ENCODE results near the gene DNAH12. TPM values are rescaled to one million over a fixed set of nuclear protein-coding genes. Genes with fewer than 3 reads are reported as not detected.

The DNAH12 gene
- total RNA-seq, 4 donors from 2014 or later: under 0.01 to 0.03 TPM; not detected in 2

DNA sequence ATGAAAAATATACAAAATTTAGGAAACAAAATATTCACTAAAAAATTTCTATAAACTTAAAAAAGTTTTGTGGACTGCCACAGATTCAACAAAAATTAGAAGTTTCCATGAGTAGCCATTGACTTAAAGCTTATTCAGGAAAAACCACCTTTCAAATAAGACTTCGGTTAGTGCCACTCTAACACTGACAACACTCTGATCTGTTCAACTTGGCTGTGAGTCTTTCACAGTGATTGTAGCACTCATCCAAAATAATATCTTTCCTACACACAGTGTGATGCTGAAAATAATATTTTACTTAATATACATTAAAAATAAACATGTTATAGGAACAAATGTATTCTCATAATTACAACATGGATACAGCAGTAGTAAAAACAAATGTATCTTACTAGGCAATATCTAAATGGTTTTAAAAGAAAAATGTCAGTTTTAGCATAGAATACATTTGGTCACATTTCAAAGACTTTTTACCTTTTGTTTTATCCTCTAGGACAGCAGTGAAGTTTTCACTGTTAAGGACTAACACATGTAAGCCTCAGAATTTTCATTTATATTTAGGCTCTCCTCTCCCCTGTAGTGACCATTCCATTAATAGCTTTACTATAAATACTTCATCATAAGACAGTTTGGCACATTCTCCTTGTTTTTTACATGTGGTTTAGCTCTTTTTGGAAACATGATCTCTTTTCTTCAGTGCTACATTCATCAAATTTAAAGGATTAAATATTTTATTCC lies 251.8 kb downstream of the DNAH12 start, which contains the start of gene ASB14:
ASB14 (minus strand) TSS at position 527 of the 738 bp plus-strand sequence. CDS start 652 bp downstream, outside the sequence.
- no peaks in the 10 kb centered on the region for H3K4me1 ChIP-seq
- H3K27me3 ChIP-seq: peaks cover 0 to 18% (median 0%) of the 10 kb centered on the region in 4 donors
- H3K9me3 ChIP-seq: no peaks in the 10 kb centered on the region
- H3K27ac ChIP-seq: no peak within 1 kb of the TSS
- intact Hi-C loops (cut with DNase I): no loop called here
- 83 to 88% methylated on average over 1 of the region's 1 CpG for WGBS, 2 donors
- no peak within 1 kb of the TSS for H3K4me3 ChIP-seq
- no peak for DNase-seq
- TF ChIP-seq, protein P1, sequence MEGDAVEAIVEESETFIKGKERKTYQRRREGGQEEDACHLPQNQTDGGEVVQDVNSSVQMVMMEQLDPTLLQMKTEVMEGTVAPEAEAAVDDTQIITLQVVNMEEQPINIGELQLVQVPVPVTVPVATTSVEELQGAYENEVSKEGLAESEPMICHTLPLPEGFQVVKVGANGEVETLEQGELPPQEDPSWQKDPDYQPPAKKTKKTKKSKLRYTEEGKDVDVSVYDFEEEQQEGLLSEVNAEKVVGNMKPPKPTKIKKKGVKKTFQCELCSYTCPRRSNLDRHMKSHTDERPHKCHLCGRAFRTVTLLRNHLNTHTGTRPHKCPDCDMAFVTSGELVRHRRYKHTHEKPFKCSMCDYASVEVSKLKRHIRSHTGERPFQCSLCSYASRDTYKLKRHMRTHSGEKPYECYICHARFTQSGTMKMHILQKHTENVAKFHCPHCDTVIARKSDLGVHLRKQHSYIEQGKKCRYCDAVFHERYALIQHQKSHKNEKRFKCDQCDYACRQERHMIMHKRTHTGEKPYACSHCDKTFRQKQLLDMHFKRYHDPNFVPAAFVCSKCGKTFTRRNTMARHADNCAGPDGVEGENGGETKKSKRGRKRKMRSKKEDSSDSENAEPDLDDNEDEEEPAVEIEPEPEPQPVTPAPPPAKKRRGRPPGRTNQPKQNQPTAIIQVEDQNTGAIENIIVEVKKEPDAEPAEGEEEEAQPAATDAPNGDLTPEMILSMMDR (IDR thresholded peaks at IDR 0.05): no peak
- no peak for TF ChIP-seq POLR2A (IDR thresholded peaks at IDR 0.05)
- H3K36me3 ChIP-seq: no peaks in the 10 kb centered on the region

DNA sequence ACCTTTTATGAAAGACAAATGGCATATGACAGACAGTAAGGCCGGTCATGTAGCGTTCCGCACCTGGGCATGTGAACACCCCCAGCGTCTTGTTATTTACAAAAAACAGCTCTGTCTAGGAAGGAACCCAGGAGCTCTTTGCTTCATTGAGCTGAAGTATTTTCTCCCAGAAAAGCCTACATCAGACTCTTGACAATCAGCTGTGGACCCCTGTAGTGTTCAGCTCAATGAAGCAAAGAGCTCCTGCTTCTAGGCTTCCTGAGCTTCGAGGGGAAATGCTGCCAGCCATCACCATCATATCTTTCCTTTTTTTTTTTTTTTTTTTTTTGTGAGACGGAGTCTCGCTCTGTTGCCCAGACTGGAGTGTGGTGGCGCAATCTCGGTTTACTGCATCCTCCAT lies 255.7 kb downstream of the DNAH12 start:
- DNase-seq: no peak
- 83 to 85% methylated on average over 6 to 9 of the region's 9 CpGs for WGBS, 2 donors
- intact Hi-C loops (cut with DNase I): no loop called here
- TF ChIP-seq POLR2A (IDR thresholded peaks at IDR 0.05): no peak
- TF ChIP-seq, protein P1 (IDR thresholded peaks at IDR 0.05): no peak
- no peaks in the 10 kb centered on the region for H3K9me3 ChIP-seq
- H3K4me3 ChIP-seq: no peak overlapping the region
- H3K36me3 ChIP-seq: no peaks in the 10 kb centered on the region
- peaks cover 0 to 12% (median 0%) of the 10 kb centered on the region in 4 donors for H3K27me3 ChIP-seq
- no peaks in the 10 kb centered on the region for H3K4me1 ChIP-seq
- no peak overlapping the region for H3K27ac ChIP-seq

DNA sequence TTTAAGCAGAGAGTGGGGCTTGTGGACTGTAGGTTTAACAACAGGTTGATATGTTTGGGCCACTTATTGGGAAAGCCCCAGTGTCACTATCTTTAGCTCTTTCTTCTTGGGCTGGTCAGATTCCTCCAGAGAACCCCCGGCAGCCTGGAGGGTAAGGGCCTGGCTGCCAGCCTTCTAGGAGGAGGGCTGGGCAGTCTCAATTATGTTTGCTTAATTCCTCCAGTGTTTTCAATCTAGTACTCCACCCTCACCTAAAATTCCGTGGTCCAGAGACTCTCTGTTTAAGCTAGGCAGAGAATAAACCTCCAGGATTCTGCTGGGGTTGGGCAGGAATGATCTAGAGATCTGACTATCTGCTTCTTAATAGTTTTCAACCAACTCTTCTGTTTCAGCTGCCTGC lies 256.9 kb downstream of the DNAH12 start:
- intact Hi-C loops (cut with DNase I): no loop called here
- no peaks in the 10 kb centered on the region for H3K36me3 ChIP-seq
- no peak overlapping the region for H3K4me3 ChIP-seq
- no peaks in the 10 kb centered on the region for H3K9me3 ChIP-seq
- no peaks in the 10 kb centered on the region for H3K4me1 ChIP-seq
- H3K27me3 ChIP-seq: peaks cover 0 to 3% (median 0%) of the 10 kb centered on the region in 4 donors
- 27 to 47% methylated on average over 2 of the region's 2 CpGs for WGBS, 2 donors
- no peak overlapping the region for H3K27ac ChIP-seq
- no peak for DNase-seq
- TF ChIP-seq, protein P1 (IDR thresholded peaks at IDR 0.05): no peak
- no peak for TF ChIP-seq POLR2A (IDR thresholded peaks at IDR 0.05)

DNA sequence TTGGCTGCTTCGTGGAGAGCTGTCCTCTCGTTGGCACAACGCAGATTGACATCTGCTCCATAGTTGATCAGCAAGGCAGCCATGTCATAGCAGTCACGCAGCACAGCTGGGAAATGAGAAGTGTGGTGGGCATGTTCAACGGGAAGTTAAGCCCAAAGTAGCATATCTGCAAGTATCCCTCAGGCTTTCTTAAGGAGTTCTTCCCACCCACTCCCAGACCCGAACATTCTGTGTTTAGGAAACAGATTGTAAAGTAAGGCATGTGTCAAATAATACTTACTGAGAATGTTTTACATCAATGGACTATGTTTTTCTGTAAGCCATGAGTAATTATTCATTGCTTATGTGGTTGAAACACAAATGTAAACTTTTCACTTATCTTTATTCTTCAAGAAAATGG lies 260.8 kb downstream of the DNAH12 start:
- 55 to 67% methylated on average over 5 to 6 of the region's 6 CpGs for WGBS, 2 donors
- intact Hi-C loops (cut with DNase I): no loop called here
- H3K36me3 ChIP-seq: no peaks in the 10 kb centered on the region
- H3K9me3 ChIP-seq: peaks cover 0 to 4% (median 0%) of the 10 kb centered on the region in 3 donors
- no peak overlapping the region for H3K27ac ChIP-seq
- no peaks in the 10 kb centered on the region for H3K27me3 ChIP-seq
- TF ChIP-seq, protein P1 (IDR thresholded peaks at IDR 0.05): no peak
- TF ChIP-seq POLR2A (IDR thresholded peaks at IDR 0.05): no peak
- no peak for DNase-seq
- no peak overlapping the region for H3K4me3 ChIP-seq
- H3K4me1 ChIP-seq: no peaks in the 10 kb centered on the region

DNA sequence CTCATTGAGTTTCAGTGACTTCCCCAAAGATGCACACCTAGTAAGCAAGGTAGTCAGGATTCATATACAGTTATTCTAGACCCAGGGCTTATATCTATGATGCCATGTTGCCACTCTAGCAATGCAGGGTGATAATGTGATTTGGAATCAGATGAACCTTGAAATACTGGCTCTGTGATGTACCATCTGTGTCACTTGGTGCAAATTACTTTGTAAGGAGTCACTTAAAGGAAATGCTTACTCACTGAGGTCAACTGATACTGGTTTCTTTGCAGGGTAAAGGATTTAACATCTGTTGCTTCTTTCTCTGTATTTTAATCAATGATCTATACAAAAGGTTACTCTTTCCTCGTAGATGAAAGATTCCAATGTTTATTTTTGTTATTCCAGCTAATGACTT lies 262.4 kb downstream of the DNAH12 start:
- intact Hi-C loops (cut with DNase I): no loop called here
- TF ChIP-seq POLR2A (IDR thresholded peaks at IDR 0.05): no peak
- TF ChIP-seq, protein P1 (IDR thresholded peaks at IDR 0.05): no peak
- DNase-seq: no peak
- H3K36me3 ChIP-seq: no peaks in the 10 kb centered on the region
- peaks cover 0 to 4% (median 0%) of the 10 kb centered on the region in 3 donors for H3K9me3 ChIP-seq
- no peaks in the 10 kb centered on the region for H3K4me1 ChIP-seq
- no peak overlapping the region for H3K27ac ChIP-seq
- 37 to 40% methylated on average over 1 of the region's 1 CpG for WGBS, 2 donors
- H3K27me3 ChIP-seq: no peaks in the 10 kb centered on the region
- no peak overlapping the region for H3K4me3 ChIP-seq

Measured in esophagus squamous epithelium (tissue), 5 donors.